GM19452 (cell line): ENCODE results near the gene ADAMTS12.

Source experiments
- ATAC-seq: cut with Tn5 transposase; IDR thresholded peaks from one replicate; pipeline ENCODE4 v1.9.1; 2021; ENCODE audit not compliant: unreplicated experiment

Gene ADAMTS12

GRCh38 chr5:33491941-33492340, 399.8 kb downstream of the ADAMTS12 start:
- no peak for ATAC-seq

- ATAC-seq, result no peak
Observed at GRCh38 chr5:33490071-33490665, 401.6 kb downstream of the ADAMTS12 start.

- no peak for ATAC-seq
Observed at GRCh38 chr5:33489481-33490067, 402.2 kb downstream of the ADAMTS12 start.

- ATAC-seq, result no peak
Observed at GRCh38 chr5:33488558-33489355, 403.0 kb downstream of the ADAMTS12 start.

GRCh38 chr5:33487236-33487635, 404.6 kb downstream of the ADAMTS12 start:
- ATAC-seq, result no peak

- no peak for ATAC-seq
Observed at GRCh38 chr5:33482335-33482734, 409.5 kb downstream of the ADAMTS12 start.

- ATAC-seq, result no peak
Observed at GRCh38 chr5:33480876-33481275, 410.9 kb downstream of the ADAMTS12 start.

- no peak for ATAC-seq
Observed at GRCh38 chr5:33479311-33479710, 412.5 kb downstream of the ADAMTS12 start.

GRCh38 chr5:33477816-33478215, 414.0 kb downstream of the ADAMTS12 start:
- no peak for ATAC-seq

GRCh38 chr5:33476992-33477391, 414.8 kb downstream of the ADAMTS12 start:
- no peak for ATAC-seq

GRCh38 chr5:33475706-33476105, 416.1 kb downstream of the ADAMTS12 start:
- no peak for ATAC-seq

DNA sequence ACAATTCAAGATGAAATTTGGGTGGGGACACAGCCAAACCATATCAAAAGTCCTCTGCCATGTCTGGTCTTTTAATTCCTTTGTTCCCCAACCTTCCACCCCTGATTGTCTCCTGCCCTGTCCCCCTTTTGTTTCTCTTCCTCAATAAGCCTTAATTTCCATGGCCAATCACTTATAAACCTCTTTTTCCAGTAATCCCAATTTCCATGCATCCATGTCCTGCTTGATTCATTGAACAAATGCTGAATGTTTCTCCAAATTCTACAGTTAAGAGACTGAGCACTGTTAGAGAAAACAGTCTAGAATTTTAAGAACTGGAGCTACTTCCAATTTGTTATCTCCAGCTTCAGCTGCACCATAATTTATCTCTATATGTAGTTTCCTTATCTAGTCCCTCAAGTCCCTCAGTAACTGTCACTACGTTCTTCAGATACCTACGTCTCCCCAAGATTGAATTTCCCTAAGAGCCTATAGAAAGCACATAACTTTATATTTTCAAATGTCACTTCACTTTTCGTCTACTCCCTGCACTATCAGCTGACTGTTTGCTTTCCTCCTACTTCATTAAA, 416.8 kb downstream of the ADAMTS12 start:
- ATAC-seq, result no peak

GRCh38 chr5:33474004-33474403, 417.8 kb downstream of the ADAMTS12 start:
- no peak for ATAC-seq
